Mucosa of gallbladder (tissue), 1 donor: ENCODE results near the gene TCERG1L. TPM values are rescaled to one million over a fixed set of nuclear protein-coding genes. Genes with fewer than 3 reads are reported as not detected.
"Not testable (repeated sequence)": the region's sequence is repeated elsewhere in the genome, so short reads cannot be mapped to it uniquely, and the experiment has no call there.

Experiments
- DNase-seq: peaks from one replicate; pipeline ENCODE4 v3.0.0-alpha.2; 2020; ENCODE audit warnings: low spot score
- total RNA-seq: library from RNA; stranded (reverse); gene quantifications from one replicate; pipeline ENCODE4 v1.2.1, GENCODE V29; 2021
- donor health status: DM: no; HTN: no; CAD: no.

TCERG1L gene
- total RNA-seq, 1 donor from 2014 or later: not detected

GRCh38 chr10:131187274-131187673, 124.2 kb downstream of the TCERG1L start:
- no peak for DNase-seq

GRCh38 chr10:131186547-131187253, 124.8 kb downstream of the TCERG1L start:
- no peak for DNase-seq

GRCh38 chr10:131184503-131184902, 127.0 kb downstream of the TCERG1L start:
- DNase-seq: no peak

- DNase-seq: no peak
These were observed 127.9 kb downstream of the TCERG1L start for GRCh38 chr10:131183546-131184045.

GRCh38 chr10:131181456-131181855, 130.1 kb downstream of the TCERG1L start:
- no peak for DNase-seq

GRCh38 chr10:131180740-131181415, 130.6 kb downstream of the TCERG1L start:
- DNase-seq: no peak

DNA sequence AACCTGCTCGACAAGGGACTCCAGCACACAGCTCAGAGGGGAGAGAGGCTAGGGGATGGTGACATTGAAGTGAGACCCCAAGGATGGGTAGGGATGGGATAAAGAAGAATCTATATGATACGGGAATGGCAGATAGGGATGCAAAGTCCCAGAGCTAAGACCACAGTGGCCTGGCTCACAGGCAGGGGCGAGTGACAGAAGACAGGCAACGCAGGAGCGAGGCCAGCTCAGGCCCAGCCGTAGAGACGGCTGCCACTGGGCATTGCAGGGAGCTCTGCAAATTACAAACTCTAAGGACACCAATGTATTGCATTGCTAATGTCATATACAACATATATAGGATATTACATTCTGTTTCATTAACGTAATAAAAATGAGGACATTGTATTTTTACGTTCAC, 131.4 kb downstream of the TCERG1L start:
- DNase-seq: no peak

- no peak for DNase-seq
These were observed 132.2 kb downstream of the TCERG1L start for GRCh38 chr10:131179361-131179760.

GRCh38 chr10:131178521-131179331, 132.8 kb downstream of the TCERG1L start:
- no peak for DNase-seq

DNA sequence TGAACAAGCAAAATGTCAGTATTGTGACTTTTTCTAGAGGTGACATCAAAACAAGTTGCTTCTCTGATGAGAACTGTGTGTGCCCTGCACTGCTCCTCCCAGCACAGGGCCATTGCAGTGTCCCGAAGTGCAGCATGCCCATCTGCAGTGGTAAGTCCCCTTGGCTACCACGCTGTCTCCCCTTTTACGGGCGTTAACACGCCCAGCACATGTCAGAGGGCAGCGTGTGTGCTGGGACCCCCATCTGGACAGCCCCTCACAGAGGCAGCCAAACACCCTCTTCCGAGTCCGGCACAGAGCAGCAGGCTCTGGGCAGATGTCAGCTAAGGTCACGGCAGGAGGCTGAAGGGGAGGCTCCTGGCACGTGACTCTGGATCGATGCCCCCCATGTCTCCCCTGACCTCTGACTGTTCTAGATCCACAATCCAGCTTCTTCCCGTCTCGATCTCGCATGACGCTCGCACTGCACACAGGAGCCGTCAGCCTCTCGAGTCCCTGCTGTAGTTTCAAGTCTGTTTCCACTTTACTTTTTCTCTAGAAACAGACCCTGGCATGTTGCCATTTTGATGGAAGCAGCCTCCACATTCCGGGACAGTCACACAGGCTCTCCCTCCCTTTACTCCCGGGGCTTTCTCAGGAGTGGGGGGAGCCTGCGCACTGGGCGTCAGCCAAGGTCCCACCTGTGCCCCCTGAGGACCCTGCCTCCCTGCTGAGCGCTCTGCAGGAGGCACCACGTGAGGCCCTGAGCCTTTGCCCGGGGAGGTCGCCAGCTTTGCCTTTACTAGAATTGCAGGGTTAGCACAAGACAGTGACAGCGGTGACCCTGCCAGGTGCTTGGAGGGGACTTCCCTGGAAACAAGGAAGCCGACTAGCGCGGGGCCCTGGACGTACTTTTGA, 133.8 kb downstream of the TCERG1L start:
- no peak for DNase-seq

DNA sequence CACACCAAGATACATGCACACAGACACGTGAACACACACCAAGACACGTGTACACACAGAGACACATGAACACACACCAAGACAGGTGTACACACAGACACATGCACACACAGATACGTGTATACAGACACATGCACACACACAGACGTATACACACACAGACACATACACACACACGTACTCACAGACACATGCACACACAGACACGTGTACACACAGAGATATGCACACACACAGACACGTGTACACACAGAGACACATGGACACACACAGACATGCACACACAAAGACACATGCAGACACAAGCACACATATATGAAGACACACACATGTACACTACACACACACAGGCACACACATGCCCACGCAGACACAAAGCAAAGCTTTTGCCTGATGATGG, 134.6 kb downstream of the TCERG1L start:
- no peak for DNase-seq

DNA sequence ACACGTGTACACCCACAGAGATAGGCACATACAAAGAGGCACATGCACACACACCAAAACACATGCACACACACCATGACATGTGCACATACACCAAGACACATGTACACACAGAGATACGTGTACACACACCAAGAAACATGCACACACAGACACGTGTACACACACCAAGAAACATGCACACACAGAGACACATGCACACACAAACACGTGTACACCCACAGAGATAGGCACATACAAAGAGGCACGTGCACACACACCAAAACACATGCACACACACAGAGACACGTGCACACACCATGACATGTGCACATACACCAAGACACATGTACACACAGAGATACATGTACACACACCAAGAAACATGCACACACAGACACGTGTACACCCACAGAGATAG, 135.2 kb downstream of the TCERG1L start:
- not testable (repeated sequence) for DNase-seq

GRCh38 chr10:131175891-131176290, 135.6 kb downstream of the TCERG1L start:
- no peak for DNase-seq

DNA sequence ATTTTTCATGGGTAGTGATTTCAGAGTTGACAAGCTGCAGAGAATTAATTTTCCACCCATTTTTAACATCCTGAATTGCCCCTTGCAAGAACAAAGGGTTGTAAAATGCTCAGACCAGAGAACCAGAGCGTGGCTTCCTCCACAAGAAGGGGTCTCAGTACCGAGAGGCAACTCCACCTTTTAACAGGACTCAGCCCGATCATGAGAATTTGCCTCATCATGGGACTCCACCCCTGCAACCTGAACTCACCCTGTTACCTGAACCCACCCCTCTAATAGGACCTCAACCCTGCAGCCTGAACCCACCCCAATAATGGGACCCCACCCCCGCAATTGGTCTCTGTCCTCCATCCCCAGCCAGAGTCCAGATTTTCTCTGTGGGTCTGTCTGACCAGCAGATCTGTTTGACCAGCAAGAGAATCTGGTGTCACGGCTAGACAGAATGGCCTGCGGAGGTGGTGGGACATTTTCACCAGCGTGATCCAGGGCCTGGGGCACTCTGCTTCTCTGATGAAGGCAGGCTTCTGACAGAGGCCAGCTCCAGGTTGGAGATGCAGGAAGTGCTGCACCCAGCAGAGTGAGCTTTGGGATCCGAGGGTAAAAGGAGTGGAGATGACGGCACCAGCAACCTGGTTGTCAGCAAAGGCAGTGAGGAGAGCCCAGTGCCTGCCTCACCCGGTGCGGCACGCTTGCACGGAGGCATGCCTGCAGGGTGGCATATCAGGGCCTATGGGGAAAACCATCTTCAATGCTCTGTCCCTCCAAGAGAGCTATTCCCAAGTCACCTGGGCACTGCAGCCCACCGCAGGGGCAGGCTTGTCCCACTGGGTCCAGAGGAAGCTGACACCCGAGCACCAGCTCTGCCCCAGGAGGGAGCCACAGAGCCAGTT, 136.6 kb downstream of the TCERG1L start:
- no peak for DNase-seq

DNA sequence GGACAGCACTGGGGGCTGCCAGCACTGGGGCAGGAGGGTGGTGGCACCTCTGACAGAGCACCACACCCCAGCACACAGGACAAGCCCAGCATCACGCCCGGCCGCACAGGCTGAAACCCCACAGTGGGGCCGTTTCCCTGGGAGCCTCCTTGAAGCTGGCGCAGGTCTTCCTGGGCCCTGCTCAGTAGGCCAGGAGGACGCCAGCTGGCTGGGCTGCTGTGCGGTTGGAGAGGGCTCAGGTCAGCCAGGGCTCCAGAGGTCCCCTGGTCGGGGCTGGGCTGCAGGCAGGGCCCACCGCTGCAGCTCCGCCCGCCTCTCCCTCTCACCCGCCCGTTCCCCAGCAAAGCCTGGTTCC, 137.3 kb downstream of the TCERG1L start:
- DNase-seq: no peak

DNA sequence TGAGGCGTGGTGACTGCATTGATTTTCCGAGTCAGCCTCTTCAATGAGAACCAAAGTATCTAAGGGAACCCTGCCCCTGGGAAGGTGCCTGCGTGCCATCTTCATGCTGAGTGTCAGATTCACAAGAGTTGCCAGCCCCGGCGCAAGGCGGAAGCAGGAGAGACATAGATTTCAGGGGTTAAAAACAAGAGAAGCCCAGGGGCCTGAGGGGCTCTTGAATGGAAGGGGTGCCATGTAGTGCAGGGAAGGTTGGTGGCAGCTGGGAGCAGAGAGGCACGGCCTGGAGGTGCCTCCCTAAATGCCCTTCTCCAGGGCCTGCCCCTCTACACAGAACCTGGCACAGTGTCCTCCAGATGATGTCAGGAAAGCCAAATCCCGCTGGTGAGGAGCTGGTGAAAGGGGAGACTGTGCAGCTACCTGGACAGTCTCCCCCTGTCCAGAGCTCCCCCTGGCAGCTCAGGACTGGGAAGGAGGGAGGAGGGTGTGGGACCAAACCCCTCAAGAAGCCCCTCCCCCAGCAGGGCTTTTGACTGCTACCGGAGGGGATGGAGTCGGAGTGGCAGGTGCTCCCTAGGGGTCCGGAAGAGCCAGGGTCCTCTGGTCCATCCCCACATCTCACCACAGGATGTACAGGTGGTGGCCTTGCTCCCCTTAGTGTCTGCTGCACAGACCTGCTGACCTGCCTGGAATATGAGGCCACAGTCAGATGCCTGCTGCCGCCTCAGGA, 137.9 kb downstream of the TCERG1L start:
- DNase-seq: no peak

- DNase-seq: no peak
These were observed 139.1 kb downstream of the TCERG1L start for GRCh38 chr10:131172433-131172832.

DNA sequence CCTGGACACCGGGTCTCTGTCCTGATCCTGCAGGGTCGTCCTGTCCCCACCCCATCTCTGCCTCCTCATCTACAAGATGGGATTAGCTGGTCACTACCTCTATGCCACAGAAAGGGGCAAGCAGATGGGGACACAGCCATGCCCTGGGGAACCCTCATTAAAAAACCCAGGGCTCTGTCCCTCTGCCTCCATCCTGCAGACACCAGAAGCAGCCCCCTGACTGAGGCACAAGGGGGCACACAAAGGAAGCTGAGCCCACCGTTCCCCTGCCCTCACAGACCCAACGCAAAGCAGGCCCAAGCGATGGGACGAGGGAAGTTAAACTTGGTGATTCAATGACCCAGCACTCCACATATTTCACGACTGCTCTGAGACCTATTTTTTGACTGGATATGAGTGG, 142.4 kb downstream of the TCERG1L start:
- no peak for DNase-seq

- DNase-seq: no peak
These were observed 143.2 kb downstream of the TCERG1L start for GRCh38 chr10:131168238-131168875.
